ENCODE results near the gene TOMM40L.

TOMM40L gene

GRCh38 chr1:161192476-161193465 is 33.1 kb upstream of the TOMM40L start:
- no peak for TF ChIP-seq ZNF274 (IDR thresholded peaks at IDR 0.05; ENCODE audit: low read depth, low read length)
- no peak overlapping the region for H3K4me3 ChIP-seq (ENCODE audit: low read length)

- no peak for TF ChIP-seq ZNF274 (IDR thresholded peaks at IDR 0.05; ENCODE audit: low read depth, low read length)
- H3K4me3 ChIP-seq (ENCODE audit: low read length): no peak overlapping the region
These were observed 32.2 kb upstream of the TOMM40L start for GRCh38 chr1:161193561-161194235.

GRCh38 chr1:161195171-161195570 is 30.7 kb upstream of the TOMM40L start:
- TF ChIP-seq ZNF274 (IDR thresholded peaks at IDR 0.05; ENCODE audit: low read depth, low read length): no peak
- H3K4me3 ChIP-seq (ENCODE audit: low read length): no peak overlapping the region

- TF ChIP-seq ZNF274 (IDR thresholded peaks at IDR 0.05; ENCODE audit: low read depth, low read length): no peak
- no peak overlapping the region for H3K4me3 ChIP-seq (ENCODE audit: low read length)
These were observed 29.7 kb upstream of the TOMM40L start for GRCh38 chr1:161196111-161196510.

GRCh38 chr1:161196521-161197451 is 29.1 kb upstream of the TOMM40L start:
- no peak overlapping the region for H3K4me3 ChIP-seq (ENCODE audit: low read length)
- no peak for TF ChIP-seq ZNF274 (IDR thresholded peaks at IDR 0.05; ENCODE audit: low read depth, low read length)

- no peak for TF ChIP-seq ZNF274 (IDR thresholded peaks at IDR 0.05; ENCODE audit: low read depth, low read length)
- no peak overlapping the region for H3K4me3 ChIP-seq (ENCODE audit: low read length)
These were observed 28.2 kb upstream of the TOMM40L start for GRCh38 chr1:161197560-161198193.

GRCh38 chr1:161198194-161198896 is 27.5 kb upstream of the TOMM40L start:
- no peak overlapping the region for H3K4me3 ChIP-seq (ENCODE audit: low read length)
- no peak for TF ChIP-seq ZNF274 (IDR thresholded peaks at IDR 0.05; ENCODE audit: low read depth, low read length)

- H3K4me3 ChIP-seq (ENCODE audit: low read length): no peak within 1 kb of the TSS
These were observed 26.9 kb upstream of the TOMM40L start, which contains the start of gene ADAMTS4 for GRCh38 chr1:161198897-161199431. Gene ADAMTS4 (minus strand): TSS chr1:161199054. CDS start chr1:161198627, 427 bp downstream.

GRCh38 chr1:161199506-161200139 is 26.2 kb upstream of the TOMM40L start:
- TF ChIP-seq ZNF274 (IDR thresholded peaks at IDR 0.05; ENCODE audit: low read depth, low read length): no peak
- no peak overlapping the region for H3K4me3 ChIP-seq (ENCODE audit: low read length)

More at GRCh38 chr1:161198897-161199431, 26.9 kb upstream of the TOMM40L start, which contains the start of gene ADAMTS4:
- TF ChIP-seq ZNF274 (IDR thresholded peaks at IDR 0.05; ENCODE audit: low read depth, low read length): no peak

GRCh38 chr1:161200421-161200991 is 25.4 kb upstream of the TOMM40L start:
- no peak for TF ChIP-seq ZNF274 (IDR thresholded peaks at IDR 0.05; ENCODE audit: low read depth, low read length)
- H3K4me3 ChIP-seq (ENCODE audit: low read length): no peak overlapping the region

GRCh38 chr1:161200992-161201835 is 24.6 kb upstream of the TOMM40L start:
- TF ChIP-seq ZNF274 (IDR thresholded peaks at IDR 0.05; ENCODE audit: low read depth, low read length): no peak
- H3K4me3 ChIP-seq (ENCODE audit: low read length): no peak overlapping the region; the same call in 1 of the 2 replicates

Data from GM08714 (cell line).